ENCODE data around the gene RTN1.

The RTN1 gene

DNA sequence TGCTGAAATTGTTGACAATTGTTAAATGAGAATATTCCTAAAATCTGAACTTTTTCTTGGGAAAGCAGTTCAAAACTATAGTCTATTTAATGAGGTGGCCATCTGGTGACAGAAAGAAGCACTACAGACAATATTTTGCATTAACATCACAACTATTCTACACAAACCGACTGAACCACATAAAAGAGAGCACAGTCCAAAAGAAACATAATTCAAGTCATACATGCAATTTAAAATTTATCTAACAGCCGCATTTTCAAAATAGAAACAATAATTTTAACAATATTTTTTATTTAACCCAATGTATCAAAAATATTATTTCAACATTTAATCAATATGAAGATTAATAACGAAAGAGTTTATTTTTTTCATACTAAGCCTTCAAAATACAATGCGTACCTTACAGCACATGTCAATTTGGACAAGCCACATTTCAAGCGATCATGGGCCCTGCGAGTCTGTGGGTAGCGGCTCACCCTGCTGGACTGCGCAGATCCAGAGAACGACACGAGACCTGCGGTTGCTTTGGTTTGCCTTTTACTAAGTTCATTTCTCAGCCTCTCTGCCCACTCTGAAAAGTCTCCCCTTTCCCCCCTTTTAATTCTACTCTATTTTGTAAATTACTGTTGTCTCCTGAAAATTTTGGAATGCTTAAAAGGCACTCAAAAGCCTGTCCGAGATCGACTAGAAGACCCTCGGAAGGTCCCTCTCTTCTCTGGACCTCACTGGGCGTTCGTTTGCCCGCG lies 48.4 kb upstream of the RTN1 start:
- H4K8ac ChIP-seq (ENCODE audit: low read depth, low read length) = no peak overlapping the region
- H3K27me3 ChIP-seq (ENCODE audit: control insufficient read depth in 3 of 3, insufficient read depth in 3 of 3, low read depth in 1 of 3, low read length in 3 of 3) = no peaks in the 10 kb centered on the region
- H2AFZ ChIP-seq (ENCODE audit: low read length) = peak overlapping the region; percentile 94
- DNase-seq (ENCODE audit: low spot score) = peak; percentile 14
- H2BK12ac ChIP-seq (ENCODE audit: low read length) = no peak overlapping the region
- H3K4me2 ChIP-seq (ENCODE audit: insufficient read depth, low read length, poor library complexity, severe bottlenecking) = peak overlapping the region; percentile 98
- no peak overlapping the region for H3K14ac ChIP-seq (ENCODE audit: low read length)
- H3K79me1 ChIP-seq (ENCODE audit: low read depth, low read length) = no peaks in the 10 kb centered on the region
- no peak overlapping the region for H3K23ac ChIP-seq (ENCODE audit: low read depth, low read length, poor library complexity)
- H3K36me3 ChIP-seq (replicated peaks in 1 of 2; ENCODE audit: control insufficient read depth in 2 of 2, insufficient read depth in 2 of 2, low read length in 2 of 2) = peaks cover 6 to 25% of the 10 kb centered on the region in 2 donors
- 100% methylated on average over 1 of the region's 18 CpGs; no CpG with 5 or more reads in 1 of the 2 donors for WGBS, 2 donors (ENCODE audit: extremely low coverage in 2 of 2, insufficient read length in 2 of 2, insufficient replicate concordance in 1 of 2)
- H3K27ac ChIP-seq (replicated peaks; ENCODE audit: low read length) = peak overlapping the region; percentile 90
- peak overlapping the region; percentile 16 for H2BK120ac ChIP-seq (ENCODE audit: low read depth, low read length)
- peaks cover 6 to 7% of the 10 kb centered on the region in 2 donors for H3K9me3 ChIP-seq (replicated peaks in 1 of 2; ENCODE audit: control insufficient read depth in 2 of 2, insufficient read depth in 1 of 2, low read depth in 1 of 2, low read length in 2 of 2)
- H3K4ac ChIP-seq (ENCODE audit: low read length) = no peak overlapping the region
- H3K4me3 ChIP-seq (ENCODE audit: low read length in 2 of 2) = peak overlapping the region; percentile 79 to 89
- peak overlapping the region; percentile 93 for H3K18ac ChIP-seq (ENCODE audit: low read length)
- H2BK5ac ChIP-seq (ENCODE audit: low read length) = no peak overlapping the region
- H3K4me1 ChIP-seq (ENCODE audit: control insufficient read depth in 2 of 2, insufficient read depth in 1 of 2, low read depth in 1 of 2, low read length in 2 of 2) = peaks cover 3 to 4% of the 10 kb centered on the region in 2 donors
- peak overlapping the region; percentile 89 for H3K9ac ChIP-seq (ENCODE audit: low read depth, low read length, poor library complexity)
- no peak overlapping the region for H2BK15ac ChIP-seq (ENCODE audit: low read length)
- no peak overlapping the region for H4K91ac ChIP-seq (ENCODE audit: low read depth, low read length, poor library complexity)
- no peak overlapping the region for H2AK5ac ChIP-seq (ENCODE audit: low read depth, low read length)

DNA sequence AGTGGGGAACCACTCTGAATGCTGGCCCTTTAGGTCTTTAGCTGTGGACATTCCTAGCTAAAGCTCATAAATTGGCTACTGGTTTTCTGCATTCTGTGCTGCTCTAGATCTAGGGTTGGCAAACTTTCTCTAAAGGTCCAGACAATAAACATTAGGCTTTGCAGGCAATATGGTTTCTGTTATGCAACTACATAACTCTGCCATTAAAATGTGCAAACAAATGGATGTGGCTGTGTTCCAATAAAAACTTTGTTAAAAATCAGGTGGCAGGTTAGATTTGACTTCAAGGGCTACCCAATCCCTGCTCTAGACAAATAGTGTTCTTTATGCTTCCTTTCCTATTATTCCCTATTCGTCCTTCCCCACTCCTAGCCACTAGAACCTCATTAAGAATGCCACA lies 42.6 kb upstream of the RTN1 start:
- H3K4ac ChIP-seq (ENCODE audit: low read length) = no peak overlapping the region
- no peak overlapping the region for H3K9ac ChIP-seq (ENCODE audit: low read depth, low read length, poor library complexity)
- no peak overlapping the region for H3K18ac ChIP-seq (ENCODE audit: low read length)
- H4K91ac ChIP-seq (ENCODE audit: low read depth, low read length, poor library complexity) = no peak overlapping the region
- H2BK12ac ChIP-seq (ENCODE audit: low read length) = no peak overlapping the region
- H3K27ac ChIP-seq (replicated peaks; ENCODE audit: low read length) = no peak overlapping the region
- H3K79me1 ChIP-seq (ENCODE audit: low read depth, low read length) = no peaks in the 10 kb centered on the region
- peaks cover 6 to 7% of the 10 kb centered on the region in 2 donors for H3K9me3 ChIP-seq (replicated peaks in 1 of 2; ENCODE audit: control insufficient read depth in 2 of 2, insufficient read depth in 1 of 2, low read depth in 1 of 2, low read length in 2 of 2)
- no peak overlapping the region for H2BK15ac ChIP-seq (ENCODE audit: low read length)
- H3K36me3 ChIP-seq (replicated peaks in 1 of 2; ENCODE audit: control insufficient read depth in 2 of 2, insufficient read depth in 2 of 2, low read length in 2 of 2) = peaks cover 6 to 25% of the 10 kb centered on the region in 2 donors
- no peaks in the 10 kb centered on the region for H3K27me3 ChIP-seq (ENCODE audit: control insufficient read depth in 3 of 3, insufficient read depth in 3 of 3, low read depth in 1 of 3, low read length in 3 of 3)
- DNase-seq (ENCODE audit: low spot score) = no peak
- H2BK120ac ChIP-seq (ENCODE audit: low read depth, low read length) = no peak overlapping the region
- H2AFZ ChIP-seq (ENCODE audit: low read length) = no peak overlapping the region
- no peak overlapping the region for H3K14ac ChIP-seq (ENCODE audit: low read length)
- H4K8ac ChIP-seq (ENCODE audit: low read depth, low read length) = no peak overlapping the region
- no CpG with 5 or more reads among the region's 1 CpG for whole genome bisulfite sequencing, 2 donors (ENCODE audit: extremely low coverage in 2 of 2, insufficient read length in 2 of 2, insufficient replicate concordance in 1 of 2)
- no peaks in the 10 kb centered on the region for H3K4me1 ChIP-seq (ENCODE audit: control insufficient read depth in 2 of 2, insufficient read depth in 1 of 2, low read depth in 1 of 2, low read length in 2 of 2)
- no peak overlapping the region for H2BK5ac ChIP-seq (ENCODE audit: low read length)
- H3K23ac ChIP-seq (ENCODE audit: low read depth, low read length, poor library complexity) = no peak overlapping the region
- H3K4me3 ChIP-seq (ENCODE audit: low read length in 2 of 2) = no peak overlapping the region
- no peak overlapping the region for H2AK5ac ChIP-seq (ENCODE audit: low read depth, low read length)
- H3K4me2 ChIP-seq (ENCODE audit: insufficient read depth, low read length, poor library complexity, severe bottlenecking) = no peak overlapping the region

DNA sequence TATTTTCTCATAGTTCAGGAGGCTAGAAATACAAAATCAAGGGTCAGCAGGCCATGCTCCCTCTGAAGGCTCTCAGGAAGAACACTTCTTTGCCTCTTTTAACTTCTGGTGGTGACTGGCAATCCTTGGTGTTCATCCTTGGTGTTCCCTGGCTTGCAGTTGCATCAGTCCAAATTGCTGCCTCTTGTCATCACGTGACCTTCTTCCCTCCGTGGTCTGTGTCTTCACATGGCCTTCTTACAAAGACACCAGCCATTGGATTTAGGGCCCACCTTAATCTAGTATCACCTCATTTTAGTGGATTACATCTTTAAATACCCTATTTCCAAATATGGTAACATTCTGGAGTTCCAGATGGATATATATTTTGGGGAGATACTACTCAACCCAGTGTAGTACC lies 41.9 kb upstream of the RTN1 start:
- no peaks in the 10 kb centered on the region for H3K79me1 ChIP-seq (ENCODE audit: low read depth, low read length)
- no peak overlapping the region for H3K14ac ChIP-seq (ENCODE audit: low read length)
- no peak overlapping the region for H2BK12ac ChIP-seq (ENCODE audit: low read length)
- no peaks in the 10 kb centered on the region for H3K27me3 ChIP-seq (ENCODE audit: control insufficient read depth in 3 of 3, insufficient read depth in 3 of 3, low read depth in 1 of 3, low read length in 3 of 3)
- no peak overlapping the region for H2AFZ ChIP-seq (ENCODE audit: low read length)
- peaks cover 6 to 25% of the 10 kb centered on the region in 2 donors for H3K36me3 ChIP-seq (replicated peaks in 1 of 2; ENCODE audit: control insufficient read depth in 2 of 2, insufficient read depth in 2 of 2, low read length in 2 of 2)
- no peak overlapping the region for H3K18ac ChIP-seq (ENCODE audit: low read length)
- no peak overlapping the region for H3K4ac ChIP-seq (ENCODE audit: low read length)
- peaks cover 6 to 7% of the 10 kb centered on the region in 2 donors for H3K9me3 ChIP-seq (replicated peaks in 1 of 2; ENCODE audit: control insufficient read depth in 2 of 2, insufficient read depth in 1 of 2, low read depth in 1 of 2, low read length in 2 of 2)
- no peak for DNase-seq (ENCODE audit: low spot score)
- H2BK120ac ChIP-seq (ENCODE audit: low read depth, low read length) = no peak overlapping the region
- no peak overlapping the region for H4K91ac ChIP-seq (ENCODE audit: low read depth, low read length, poor library complexity)
- H3K4me1 ChIP-seq (ENCODE audit: control insufficient read depth in 2 of 2, insufficient read depth in 1 of 2, low read depth in 1 of 2, low read length in 2 of 2) = no peaks in the 10 kb centered on the region
- no peak overlapping the region for H3K27ac ChIP-seq (replicated peaks; ENCODE audit: low read length)
- no peak overlapping the region for H2BK5ac ChIP-seq (ENCODE audit: low read length)
- no peak overlapping the region for H2BK15ac ChIP-seq (ENCODE audit: low read length)
- H2AK5ac ChIP-seq (ENCODE audit: low read depth, low read length) = no peak overlapping the region
- H4K8ac ChIP-seq (ENCODE audit: low read depth, low read length) = no peak overlapping the region
- H3K4me2 ChIP-seq (ENCODE audit: insufficient read depth, low read length, poor library complexity, severe bottlenecking) = no peak overlapping the region
- H3K4me3 ChIP-seq (ENCODE audit: low read length in 2 of 2) = no peak overlapping the region
- no peak overlapping the region for H3K23ac ChIP-seq (ENCODE audit: low read depth, low read length, poor library complexity)
- H3K9ac ChIP-seq (ENCODE audit: low read depth, low read length, poor library complexity) = no peak overlapping the region
- WGBS, 2 donors (ENCODE audit: extremely low coverage in 2 of 2, insufficient read length in 2 of 2, insufficient replicate concordance in 1 of 2) = no CpG with 5 or more reads among the region's 2 CpGs

- no peak overlapping the region for H2BK15ac ChIP-seq (ENCODE audit: low read length)
- no peak overlapping the region for H3K9ac ChIP-seq (ENCODE audit: low read depth, low read length, poor library complexity)
- H3K4ac ChIP-seq (ENCODE audit: low read length) = no peak overlapping the region
- H2BK5ac ChIP-seq (ENCODE audit: low read length) = no peak overlapping the region
- H2AK5ac ChIP-seq (ENCODE audit: low read depth, low read length) = no peak overlapping the region
- no peak overlapping the region for H2AFZ ChIP-seq (ENCODE audit: low read length)
- H4K8ac ChIP-seq (ENCODE audit: low read depth, low read length) = no peak overlapping the region
- no peak overlapping the region for H3K4me2 ChIP-seq (ENCODE audit: insufficient read depth, low read length, poor library complexity, severe bottlenecking)
- no peaks in the 10 kb centered on the region for H3K9me3 ChIP-seq (replicated peaks in 1 of 2; ENCODE audit: control insufficient read depth in 2 of 2, insufficient read depth in 1 of 2, low read depth in 1 of 2, low read length in 2 of 2)
- peaks cover 0 to 11% (median 0%) of the 10 kb centered on the region in 3 experiments for H3K27me3 ChIP-seq (ENCODE audit: control insufficient read depth in 3 of 3, insufficient read depth in 3 of 3, low read depth in 1 of 3, low read length in 3 of 3)
- no peak overlapping the region for H3K27ac ChIP-seq (replicated peaks; ENCODE audit: low read length)
- H3K23ac ChIP-seq (ENCODE audit: low read depth, low read length, poor library complexity) = no peak overlapping the region
- H2BK120ac ChIP-seq (ENCODE audit: low read depth, low read length) = no peak overlapping the region
- no peak overlapping the region for H4K91ac ChIP-seq (ENCODE audit: low read depth, low read length, poor library complexity)
- DNase-seq (ENCODE audit: low spot score) = no peak
- H3K79me1 ChIP-seq (ENCODE audit: low read depth, low read length) = no peaks in the 10 kb centered on the region
- H3K4me3 ChIP-seq (ENCODE audit: low read length in 2 of 2) = no peak overlapping the region
- no peak overlapping the region for H2BK12ac ChIP-seq (ENCODE audit: low read length)
- no peak overlapping the region for H3K18ac ChIP-seq (ENCODE audit: low read length)
- no peak overlapping the region for H3K14ac ChIP-seq (ENCODE audit: low read length)
- H3K36me3 ChIP-seq (replicated peaks in 1 of 2; ENCODE audit: control insufficient read depth in 2 of 2, insufficient read depth in 2 of 2, low read length in 2 of 2) = no peaks in the 10 kb centered on the region
- H3K4me1 ChIP-seq (ENCODE audit: control insufficient read depth in 2 of 2, insufficient read depth in 1 of 2, low read depth in 1 of 2, low read length in 2 of 2) = no peaks in the 10 kb centered on the region
- WGBS, 2 donors (ENCODE audit: extremely low coverage in 2 of 2, insufficient read length in 2 of 2, insufficient replicate concordance in 1 of 2) = no CpG with 5 or more reads among the region's 2 CpGs
Measured at GRCh38 chr14:59905188-59905587, 34.6 kb upstream of the RTN1 start.
